ENCODE results near the gene ZNF677.

GRCh38 chr19:53195265-53195903 lies 59.3 kb downstream of the ZNF677 start:
- no peak for TF ChIP-seq EZH2 (IDR thresholded peaks at IDR 0.05; ENCODE audit: borderline replicate concordance, low read depth, low read length, poor library complexity, severe bottlenecking)
- TF ChIP-seq, protein P1, sequence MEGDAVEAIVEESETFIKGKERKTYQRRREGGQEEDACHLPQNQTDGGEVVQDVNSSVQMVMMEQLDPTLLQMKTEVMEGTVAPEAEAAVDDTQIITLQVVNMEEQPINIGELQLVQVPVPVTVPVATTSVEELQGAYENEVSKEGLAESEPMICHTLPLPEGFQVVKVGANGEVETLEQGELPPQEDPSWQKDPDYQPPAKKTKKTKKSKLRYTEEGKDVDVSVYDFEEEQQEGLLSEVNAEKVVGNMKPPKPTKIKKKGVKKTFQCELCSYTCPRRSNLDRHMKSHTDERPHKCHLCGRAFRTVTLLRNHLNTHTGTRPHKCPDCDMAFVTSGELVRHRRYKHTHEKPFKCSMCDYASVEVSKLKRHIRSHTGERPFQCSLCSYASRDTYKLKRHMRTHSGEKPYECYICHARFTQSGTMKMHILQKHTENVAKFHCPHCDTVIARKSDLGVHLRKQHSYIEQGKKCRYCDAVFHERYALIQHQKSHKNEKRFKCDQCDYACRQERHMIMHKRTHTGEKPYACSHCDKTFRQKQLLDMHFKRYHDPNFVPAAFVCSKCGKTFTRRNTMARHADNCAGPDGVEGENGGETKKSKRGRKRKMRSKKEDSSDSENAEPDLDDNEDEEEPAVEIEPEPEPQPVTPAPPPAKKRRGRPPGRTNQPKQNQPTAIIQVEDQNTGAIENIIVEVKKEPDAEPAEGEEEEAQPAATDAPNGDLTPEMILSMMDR (conservative IDR thresholded peaks at IDR 0.05; ENCODE audit: low read depth, low read length) = peak; percentile 76

All from A673 (cell line).